Measurements from ENCODE around the gene RBMXL3. TPM values are rescaled to one million over a fixed set of nuclear protein-coding genes. Genes with fewer than 3 reads are reported as not detected.
"Not testable (repeated sequence)": the region's sequence is repeated elsewhere in the genome, so short reads cannot be mapped to it uniquely, and the experiment has no call there.

Gene RBMXL3
- total and polyA plus RNA-seq, 4 donors: not detected

- Histone ChIP-seq H3K27me3 (ENCODE audit: control insufficient read depth in 4 of 4, insufficient read depth in 4 of 4, low read length in 3 of 4) (peaks cover 0 to 2% (median 0%) of the 10 kb centered on the region in 4 donors), H3K9me3 (ENCODE audit: control insufficient read depth in 4 of 4, low read length in 3 of 4) (no peaks in the 10 kb centered on the region), H3K4me1 (ENCODE audit: control insufficient read depth in 4 of 4, insufficient read depth in 4 of 4, low read length in 3 of 4) (peaks cover 0 to 2% (median 0%) of the 10 kb centered on the region in 4 donors), H3K4me3 (ENCODE audit: low read depth in 1 of 3, low read length in 3 of 3) (no peak overlapping the region), H3K36me3 (ENCODE audit: control insufficient read depth in 4 of 4, insufficient read depth in 3 of 4, low read depth in 1 of 4, low read length in 3 of 4) (no peaks in the 10 kb centered on the region), H3K27ac (ENCODE audit: low read depth in 1 of 2, low read length in 2 of 2) (no peak overlapping the region), H3K9ac (ENCODE audit: low read depth in 1 of 2, low read length in 2 of 2) (no peak overlapping the region)
- DNase-seq (ENCODE audit: low spot score): no peak
- 60% methylated on average over 3 of the region's 3 CpGs for WGBS
- TF ChIP-seq RAD21 (IDR thresholded peaks at IDR 0.05) (no peak), EGR1 (IDR thresholded peaks at IDR 0.05; ENCODE audit: low read depth in 2 of 2) (no peak), SP1 (IDR thresholded peaks at IDR 0.05) (no peak), HNF4A (conservative IDR thresholded peaks at IDR 0.05) (no peak), GABPA (IDR thresholded peaks at IDR 0.05 in 1 of 2, conservative IDR thresholded peaks at IDR 0.05 in 1 of 2) (no peak), NR2F2 (IDR thresholded peaks at IDR 0.05) (no peak), FOXA2 (IDR thresholded peaks at IDR 0.05) (no peak), YY1 (IDR thresholded peaks at IDR 0.05) (no peak), HNF4G (IDR thresholded peaks at IDR 0.05) (no peak), FOXA1 (IDR thresholded peaks at IDR 0.05) (no peak), RXRA (IDR thresholded peaks at IDR 0.05) (no peak), MAX (IDR thresholded peaks at IDR 0.05) (no peak), TAF1 (conservative IDR thresholded peaks at IDR 0.05) (no peak)
- TF ChIP-seq, protein P1, sequence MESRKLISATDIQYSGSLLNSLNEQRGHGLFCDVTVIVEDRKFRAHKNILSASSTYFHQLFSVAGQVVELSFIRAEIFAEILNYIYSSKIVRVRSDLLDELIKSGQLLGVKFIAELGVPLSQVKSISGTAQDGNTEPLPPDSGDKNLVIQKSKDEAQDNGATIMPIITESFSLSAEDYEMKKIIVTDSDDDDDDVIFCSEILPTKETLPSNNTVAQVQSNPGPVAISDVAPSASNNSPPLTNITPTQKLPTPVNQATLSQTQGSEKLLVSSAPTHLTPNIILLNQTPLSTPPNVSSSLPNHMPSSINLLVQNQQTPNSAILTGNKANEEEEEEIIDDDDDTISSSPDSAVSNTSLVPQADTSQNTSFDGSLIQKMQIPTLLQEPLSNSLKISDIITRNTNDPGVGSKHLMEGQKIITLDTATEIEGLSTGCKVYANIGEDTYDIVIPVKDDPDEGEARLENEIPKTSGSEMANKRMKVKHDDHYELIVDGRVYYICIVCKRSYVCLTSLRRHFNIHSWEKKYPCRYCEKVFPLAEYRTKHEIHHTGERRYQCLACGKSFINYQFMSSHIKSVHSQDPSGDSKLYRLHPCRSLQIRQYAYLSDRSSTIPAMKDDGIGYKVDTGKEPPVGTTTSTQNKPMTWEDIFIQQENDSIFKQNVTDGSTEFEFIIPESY (IDR thresholded peaks at IDR 0.05): no peak
- TF ChIP-seq, protein P2, sequence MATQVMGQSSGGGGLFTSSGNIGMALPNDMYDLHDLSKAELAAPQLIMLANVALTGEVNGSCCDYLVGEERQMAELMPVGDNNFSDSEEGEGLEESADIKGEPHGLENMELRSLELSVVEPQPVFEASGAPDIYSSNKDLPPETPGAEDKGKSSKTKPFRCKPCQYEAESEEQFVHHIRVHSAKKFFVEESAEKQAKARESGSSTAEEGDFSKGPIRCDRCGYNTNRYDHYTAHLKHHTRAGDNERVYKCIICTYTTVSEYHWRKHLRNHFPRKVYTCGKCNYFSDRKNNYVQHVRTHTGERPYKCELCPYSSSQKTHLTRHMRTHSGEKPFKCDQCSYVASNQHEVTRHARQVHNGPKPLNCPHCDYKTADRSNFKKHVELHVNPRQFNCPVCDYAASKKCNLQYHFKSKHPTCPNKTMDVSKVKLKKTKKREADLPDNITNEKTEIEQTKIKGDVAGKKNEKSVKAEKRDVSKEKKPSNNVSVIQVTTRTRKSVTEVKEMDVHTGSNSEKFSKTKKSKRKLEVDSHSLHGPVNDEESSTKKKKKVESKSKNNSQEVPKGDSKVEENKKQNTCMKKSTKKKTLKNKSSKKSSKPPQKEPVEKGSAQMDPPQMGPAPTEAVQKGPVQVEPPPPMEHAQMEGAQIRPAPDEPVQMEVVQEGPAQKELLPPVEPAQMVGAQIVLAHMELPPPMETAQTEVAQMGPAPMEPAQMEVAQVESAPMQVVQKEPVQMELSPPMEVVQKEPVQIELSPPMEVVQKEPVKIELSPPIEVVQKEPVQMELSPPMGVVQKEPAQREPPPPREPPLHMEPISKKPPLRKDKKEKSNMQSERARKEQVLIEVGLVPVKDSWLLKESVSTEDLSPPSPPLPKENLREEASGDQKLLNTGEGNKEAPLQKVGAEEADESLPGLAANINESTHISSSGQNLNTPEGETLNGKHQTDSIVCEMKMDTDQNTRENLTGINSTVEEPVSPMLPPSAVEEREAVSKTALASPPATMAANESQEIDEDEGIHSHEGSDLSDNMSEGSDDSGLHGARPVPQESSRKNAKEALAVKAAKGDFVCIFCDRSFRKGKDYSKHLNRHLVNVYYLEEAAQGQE (IDR thresholded peaks at IDR 0.05): no peak
- TF ChIP-seq, protein P3, sequence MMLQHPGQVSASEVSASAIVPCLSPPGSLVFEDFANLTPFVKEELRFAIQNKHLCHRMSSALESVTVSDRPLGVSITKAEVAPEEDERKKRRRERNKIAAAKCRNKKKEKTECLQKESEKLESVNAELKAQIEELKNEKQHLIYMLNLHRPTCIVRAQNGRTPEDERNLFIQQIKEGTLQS (IDR thresholded peaks at IDR 0.05): no peak
These were observed 25.4 kb downstream of the RBMXL3 start for GRCh38 chrX:115214605-115215004.

DNA sequence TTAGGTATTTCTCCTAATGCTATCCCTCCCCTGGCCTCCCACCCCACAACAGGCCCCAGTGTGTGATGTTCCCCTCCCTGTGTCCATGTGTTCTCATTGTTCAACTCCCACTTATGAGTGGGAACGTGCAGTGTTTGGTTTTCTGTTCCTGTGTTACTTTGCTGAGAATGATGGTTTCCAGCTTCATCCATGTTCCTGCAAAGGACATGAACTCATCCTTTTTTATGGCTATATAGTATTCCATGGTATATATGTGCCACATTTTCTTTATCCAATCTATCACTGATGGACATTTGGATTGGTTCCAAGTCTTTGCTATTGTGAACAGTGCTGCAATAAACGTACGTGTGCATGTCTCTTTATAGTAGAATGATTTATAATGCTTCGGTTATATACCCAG lies 28.1 kb downstream of the RBMXL3 start:
- not testable (repeated sequence) for H3K27me3 ChIP-seq (ENCODE audit: control insufficient read depth in 4 of 4, insufficient read depth in 4 of 4, low read length in 3 of 4); H3K9ac ChIP-seq (ENCODE audit: low read depth in 1 of 2, low read length in 2 of 2); H3K4me1 ChIP-seq (ENCODE audit: control insufficient read depth in 4 of 4, insufficient read depth in 4 of 4, low read length in 3 of 4); DNase-seq (ENCODE audit: low spot score); H3K4me3 ChIP-seq (ENCODE audit: low read depth in 1 of 3, low read length in 3 of 3); H3K9me3 ChIP-seq (ENCODE audit: control insufficient read depth in 4 of 4, low read length in 3 of 4); H3K27ac ChIP-seq (ENCODE audit: low read depth in 1 of 2, low read length in 2 of 2); H3K36me3 ChIP-seq (ENCODE audit: control insufficient read depth in 4 of 4, insufficient read depth in 3 of 4, low read depth in 1 of 4, low read length in 3 of 4)
- 84% methylated on average over 4 of the region's 4 CpGs for WGBS

Data from liver (tissue), 9 donors.